ENCODE data around the gene CLIC6. TPM values are rescaled to one million over a fixed set of nuclear protein-coding genes. Genes with fewer than 3 reads are reported as not detected.

CLIC6 gene
- total RNA-seq, 4 donors from 2014 or later: 3.9 to 23.9 (median 8.0) TPM

GRCh38 chr21:34642211-34643075 lies 26.4 kb upstream of the CLIC6 start:
- H3K4me3 ChIP-seq (replicated peaks in 1 of 3): no peak overlapping the region
- TF ChIP-seq POLR2A (IDR thresholded peaks at IDR 0.05) (no peak), CTCF (IDR thresholded peaks at IDR 0.05) (no peak)
- no peaks in the 10 kb centered on the region for H3K27me3 ChIP-seq
- 89 to 95% methylated on average over 7 of the region's 7 CpGs for WGBS, 2 donors
- H3K4me1 ChIP-seq: peaks cover 4 to 12% of the 10 kb centered on the region in 2 donors
- H3K27ac ChIP-seq: no peak overlapping the region
- H3K36me3 ChIP-seq: no peaks in the 10 kb centered on the region
- no peaks in the 10 kb centered on the region for H3K9me3 ChIP-seq
- no peak for DNase-seq
- intact Hi-C loops (cut with DNase I): no loop called here

- H3K9me3 ChIP-seq: no peaks in the 10 kb centered on the region
- H3K4me3 ChIP-seq (replicated peaks in 1 of 3): no peak overlapping the region
- peak overlapping the region; percentile 11 to 67 (median 65) for H3K27ac ChIP-seq
- peak; percentile 74 to 83 for DNase-seq
- H3K4me1 ChIP-seq: peaks cover 4 to 12% of the 10 kb centered on the region in 2 donors
- H3K36me3 ChIP-seq: no peaks in the 10 kb centered on the region
- WGBS, 2 donors: 34 to 43% methylated on average over 4 of the region's 4 CpGs
- intact Hi-C loops (cut with DNase I): no loop called here
- H3K27me3 ChIP-seq: no peaks in the 10 kb centered on the region
- no peak for TF ChIP-seq CTCF (IDR thresholded peaks at IDR 0.05)
- TF ChIP-seq POLR2A (IDR thresholded peaks at IDR 0.05): no peak
Observed at GRCh38 chr21:34644825-34645224, 24.0 kb upstream of the CLIC6 start.

- no peak overlapping the region for H3K27ac ChIP-seq
- DNase-seq: no peak
- TF ChIP-seq POLR2A (IDR thresholded peaks at IDR 0.05) (no peak), CTCF (IDR thresholded peaks at IDR 0.05) (no peak)
- H3K27me3 ChIP-seq: no peaks in the 10 kb centered on the region
- WGBS, 2 donors: 52 to 83% methylated on average over 6 of the region's 6 CpGs
- H3K9me3 ChIP-seq: no peaks in the 10 kb centered on the region
- no peaks in the 10 kb centered on the region for H3K36me3 ChIP-seq
- H3K4me1 ChIP-seq: peaks cover 4% of the 10 kb centered on the region in 2 donors
- intact Hi-C loops (cut with DNase I): no loop called here
- no peak overlapping the region for H3K4me3 ChIP-seq (replicated peaks in 1 of 3)
Observed at GRCh38 chr21:34647555-34647954, 21.2 kb upstream of the CLIC6 start.

- peaks cover 4% of the 10 kb centered on the region in 2 donors for H3K4me1 ChIP-seq
- H3K9me3 ChIP-seq: no peaks in the 10 kb centered on the region
- H3K27ac ChIP-seq: no peak overlapping the region
- no peaks in the 10 kb centered on the region for H3K27me3 ChIP-seq
- H3K36me3 ChIP-seq: no peaks in the 10 kb centered on the region
- no peak for TF ChIP-seq POLR2A (IDR thresholded peaks at IDR 0.05)
- no peak for TF ChIP-seq CTCF (IDR thresholded peaks at IDR 0.05)
- H3K4me3 ChIP-seq (replicated peaks in 1 of 3): no peak overlapping the region
- DNase-seq: no peak
- intact Hi-C loops (cut with DNase I): no loop called here
- WGBS, 2 donors: 71 to 72% methylated on average over 6 of the region's 6 CpGs
Observed at GRCh38 chr21:34648739-34649297, 20.0 kb upstream of the CLIC6 start.

- H3K4me3 ChIP-seq (replicated peaks in 1 of 3): no peak overlapping the region
- no peak for DNase-seq
- WGBS, 2 donors: 92 to 94% methylated on average over 3 of the region's 3 CpGs
- H3K9me3 ChIP-seq: no peaks in the 10 kb centered on the region
- peaks cover 3% of the 10 kb centered on the region in 2 donors for H3K4me1 ChIP-seq
- no peak for TF ChIP-seq CTCF (IDR thresholded peaks at IDR 0.05)
- TF ChIP-seq POLR2A (IDR thresholded peaks at IDR 0.05): no peak
- intact Hi-C loops (cut with DNase I): no loop called here
- no peak overlapping the region for H3K27ac ChIP-seq
- no peaks in the 10 kb centered on the region for H3K36me3 ChIP-seq
- H3K27me3 ChIP-seq: no peaks in the 10 kb centered on the region
Observed at GRCh38 chr21:34649400-34649799, 19.4 kb upstream of the CLIC6 start.
